WTC11 (cell line): ENCODE data around the gene PPP1R27. TPM values are rescaled to one million over a fixed set of nuclear protein-coding genes. Genes with fewer than 3 reads are reported as not detected.

Source experiments
- CBFB ChIP-seq: sonication (generic); formaldehyde crosslinking; IDR thresholded peaks from 2 replicates; pipeline ENCODE4 v1.8.1; 2022; ENCODE audit warnings: mild to moderate bottlenecking, low read depth, missing genetic modification reagents
- E2F1 ChIP-seq: sonication (generic); formaldehyde crosslinking; IDR thresholded peaks from 2 replicates; pipeline ENCODE4 v1.8.0; 2022; ENCODE audit warnings: mild to moderate bottlenecking, missing genetic modification reagents
- ETV6 ChIP-seq: sonication (generic); formaldehyde crosslinking; IDR thresholded peaks from 2 replicates; pipeline ENCODE4 v1.8.1; 2022; ENCODE audit warnings: mild to moderate bottlenecking, missing genetic modification reagents
- FOXP1 ChIP-seq: sonication (generic); formaldehyde crosslinking; IDR thresholded peaks from 2 replicates; pipeline ENCODE4 v1.8.0; 2022; ENCODE audit warnings: missing genetic modification reagents, mild to moderate bottlenecking, moderate library complexity, borderline replicate concordance
- GABPB1 ChIP-seq: sonication (generic); formaldehyde crosslinking; IDR thresholded peaks from 2 replicates; pipeline ENCODE4 v1.8.1; 2023; ENCODE audit warnings: mild to moderate bottlenecking, missing genetic modification reagents
- GTF2I ChIP-seq: fragments of 250-450 bp; sonication (Bioruptor Pico); conservative IDR thresholded peaks from 2 replicates; pipeline ENCODE4 v1.4.0; 2021; ENCODE audit warnings: mild to moderate bottlenecking
- IRF1 ChIP-seq: sonication (generic); formaldehyde crosslinking; IDR thresholded peaks from 2 replicates; pipeline ENCODE4 v1.8.0; 2023; ENCODE audit warnings: missing genetic modification reagents
- IRF2 ChIP-seq: sonication (generic); formaldehyde crosslinking; IDR thresholded peaks from 2 replicates; pipeline ENCODE4 v1.8.0; 2022; ENCODE audit warnings: low read depth, missing genetic modification reagents, borderline replicate concordance
- JUN ChIP-seq: sonication (generic); formaldehyde crosslinking; IDR thresholded peaks from 2 replicates; pipeline ENCODE4 v1.8.0; 2023; ENCODE audit warnings: mild to moderate bottlenecking, missing genetic modification reagents
- KAT7 ChIP-seq: sonication (generic); formaldehyde crosslinking; IDR thresholded peaks from 2 replicates; pipeline ENCODE4 v1.8.1; 2023; ENCODE audit warnings: missing genetic modification reagents, mild to moderate bottlenecking, borderline replicate concordance
- NFATC4 ChIP-seq: fragments of 250-450 bp; sonication (Bioruptor Pico); IDR thresholded peaks from 2 replicates; pipeline ENCODE4 v1.9.0; 2021; ENCODE audit warnings: mild to moderate bottlenecking
- NR1H2 ChIP-seq: sonication (generic); formaldehyde crosslinking; IDR thresholded peaks from 2 replicates; pipeline ENCODE4 v1.9.0; 2021; ENCODE audit warnings: mild to moderate bottlenecking, moderate library complexity, missing genetic modification reagents
- OVOL2 ChIP-seq: fragments of 250-450 bp; sonication (Bioruptor Pico); IDR thresholded peaks from 2 replicates; pipeline ENCODE4 v1.9.0; 2021; ENCODE audit warnings: mild to moderate bottlenecking, borderline replicate concordance
- PRRX2 ChIP-seq: fragments of 250-450 bp; sonication (Bioruptor Pico); IDR thresholded peaks from 2 replicates; pipeline ENCODE4 v1.8.0; 2021; ENCODE audit warnings: mild to moderate bottlenecking
- RORB ChIP-seq: fragments of 250-450 bp; sonication (Bioruptor Pico); IDR thresholded peaks from 2 replicates; pipeline ENCODE4 v1.9.0; 2021; ENCODE audit warnings: mild to moderate bottlenecking
- SOX15 ChIP-seq: fragments of 250-450 bp; sonication (Bioruptor Pico); IDR thresholded peaks from 2 replicates; pipeline ENCODE4 v1.9.0; 2021; ENCODE audit warnings: mild to moderate bottlenecking
- USF1 ChIP-seq: sonication (generic); formaldehyde crosslinking; IDR thresholded peaks from 2 replicates; pipeline ENCODE4 v1.8.0; 2022; ENCODE audit warnings: mild to moderate bottlenecking, missing genetic modification reagents
- ZNF121 ChIP-seq: sonication (generic); formaldehyde crosslinking; IDR thresholded peaks from 2 replicates; pipeline ENCODE4 v1.8.0; 2023; ENCODE audit warnings: missing genetic modification reagents
- ZNF138 ChIP-seq: sonication (generic); formaldehyde crosslinking; conservative IDR thresholded peaks from 2 replicates; pipeline ENCODE4 v1.8.1; 2022; ENCODE audit warnings: mild to moderate bottlenecking, moderate library complexity, missing genetic modification reagents
- ZNF219 ChIP-seq: sonication (generic); formaldehyde crosslinking; IDR thresholded peaks from 2 replicates; pipeline ENCODE4 v1.8.0; 2023; ENCODE audit warnings: missing genetic modification reagents, mild to moderate bottlenecking, borderline replicate concordance
- ZNF423 ChIP-seq: fragments of 250-450 bp; sonication (Bioruptor Pico); IDR thresholded peaks from 2 replicates; pipeline ENCODE4 v2.1.2; 2022; ENCODE audit warnings: mild to moderate bottlenecking, moderate library complexity
- ZSCAN18 ChIP-seq: fragments of 250-450 bp; sonication (Bioruptor Pico); IDR thresholded peaks from 2 replicates; pipeline ENCODE4 v2.1.2; 2022; ENCODE audit warnings: mild to moderate bottlenecking, moderate library complexity
- total RNA-seq: library from RNA; stranded (reverse); gene quantifications from 3 replicates; pipeline ENCODE4 v1.2.3, GENCODE V29; 2021
- TF ChIP-seq, protein P1 (sequence below): sonication (generic); formaldehyde crosslinking; IDR thresholded peaks from 2 replicates; pipeline ENCODE4 v1.8.0; 2022; ENCODE audit warnings: mild to moderate bottlenecking, missing genetic modification reagents
- TF ChIP-seq, protein P2 (sequence below): fragments of 250-450 bp; sonication (Bioruptor Pico); IDR thresholded peaks from 2 replicates; pipeline ENCODE4 v1.8.0; 2021; ENCODE audit warnings: mild to moderate bottlenecking
- TF ChIP-seq, protein P3 (sequence below): fragments of 200-600 bp; IDR thresholded peaks from 2 replicates; pipeline ENCODE4 v1.8.0; 2022; ENCODE audit warnings: antibody characterized with exemption
- TF ChIP-seq, protein P4 (sequence below): sonication (generic); formaldehyde crosslinking; IDR thresholded peaks from 2 replicates; pipeline ENCODE4 v1.8.1; 2023; ENCODE audit warnings: mild to moderate bottlenecking, missing genetic modification reagents

PPP1R27 gene
- total RNA-seq, 1 experiment from 2014 or later = not detected

DNA sequence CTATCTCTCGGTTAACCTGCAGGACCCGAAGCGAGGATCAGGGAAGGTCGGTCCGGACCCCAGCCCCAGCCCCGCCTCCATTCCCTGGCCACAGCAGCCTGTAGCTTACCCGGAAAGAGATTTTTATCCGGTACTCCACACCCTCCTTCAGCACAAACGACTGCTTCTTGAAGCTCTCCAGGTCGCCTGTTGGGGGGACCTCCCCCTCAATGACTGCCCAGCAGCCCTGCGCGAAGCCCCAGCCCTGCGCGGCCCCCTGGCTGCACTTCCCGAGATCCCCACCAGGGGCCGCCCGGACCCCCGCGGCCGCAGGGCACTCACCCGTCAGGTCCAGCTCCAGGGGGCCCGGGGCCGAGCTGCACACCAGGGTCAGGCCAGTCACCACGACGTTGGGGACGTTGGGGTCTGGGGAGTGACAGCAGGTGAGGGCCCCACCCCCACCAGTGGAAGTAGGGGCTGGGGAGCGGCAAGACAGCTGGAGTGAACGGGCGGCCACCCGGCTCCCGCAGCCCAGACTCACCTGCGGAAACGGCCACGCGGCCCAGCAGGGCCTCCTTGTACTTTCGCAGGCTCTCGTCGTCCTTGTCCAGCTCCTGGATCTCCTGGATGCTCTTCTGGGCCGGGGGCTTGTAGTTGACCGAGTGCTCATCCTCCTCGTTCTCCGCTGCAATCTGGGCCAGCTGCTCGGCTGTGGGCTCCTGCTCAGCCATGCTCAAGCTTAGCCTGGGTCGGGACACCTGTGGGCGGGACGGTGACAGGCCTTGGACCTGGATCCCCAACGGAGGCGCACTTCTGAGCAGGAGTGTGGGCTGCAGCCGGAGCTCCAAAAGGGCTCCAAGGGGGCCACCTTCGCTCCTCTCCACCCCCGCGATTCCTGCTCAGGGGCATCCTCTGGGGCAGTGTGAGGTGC lies 34.6 kb upstream of the PPP1R27 start (continued):
- TF ChIP-seq, protein P1, sequence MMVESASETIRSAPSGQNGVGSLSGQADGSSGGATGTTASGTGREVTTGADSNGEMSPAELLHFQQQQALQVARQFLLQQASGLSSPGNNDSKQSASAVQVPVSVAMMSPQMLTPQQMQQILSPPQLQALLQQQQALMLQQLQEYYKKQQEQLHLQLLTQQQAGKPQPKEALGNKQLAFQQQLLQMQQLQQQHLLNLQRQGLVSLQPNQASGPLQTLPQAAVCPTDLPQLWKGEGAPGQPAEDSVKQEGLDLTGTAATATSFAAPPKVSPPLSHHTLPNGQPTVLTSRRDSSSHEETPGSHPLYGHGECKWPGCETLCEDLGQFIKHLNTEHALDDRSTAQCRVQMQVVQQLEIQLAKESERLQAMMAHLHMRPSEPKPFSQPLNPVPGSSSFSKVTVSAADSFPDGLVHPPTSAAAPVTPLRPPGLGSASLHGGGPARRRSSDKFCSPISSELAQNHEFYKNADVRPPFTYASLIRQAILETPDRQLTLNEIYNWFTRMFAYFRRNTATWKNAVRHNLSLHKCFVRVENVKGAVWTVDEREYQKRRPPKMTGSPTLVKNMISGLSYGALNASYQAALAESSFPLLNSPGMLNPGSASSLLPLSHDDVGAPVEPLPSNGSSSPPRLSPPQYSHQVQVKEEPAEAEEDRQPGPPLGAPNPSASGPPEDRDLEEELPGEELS = no peak
- no peak for TF ChIP-seq SOX15
- no peak for TF ChIP-seq ZSCAN18 (CRISPR knock-in tag)
- TF ChIP-seq, protein P2, sequence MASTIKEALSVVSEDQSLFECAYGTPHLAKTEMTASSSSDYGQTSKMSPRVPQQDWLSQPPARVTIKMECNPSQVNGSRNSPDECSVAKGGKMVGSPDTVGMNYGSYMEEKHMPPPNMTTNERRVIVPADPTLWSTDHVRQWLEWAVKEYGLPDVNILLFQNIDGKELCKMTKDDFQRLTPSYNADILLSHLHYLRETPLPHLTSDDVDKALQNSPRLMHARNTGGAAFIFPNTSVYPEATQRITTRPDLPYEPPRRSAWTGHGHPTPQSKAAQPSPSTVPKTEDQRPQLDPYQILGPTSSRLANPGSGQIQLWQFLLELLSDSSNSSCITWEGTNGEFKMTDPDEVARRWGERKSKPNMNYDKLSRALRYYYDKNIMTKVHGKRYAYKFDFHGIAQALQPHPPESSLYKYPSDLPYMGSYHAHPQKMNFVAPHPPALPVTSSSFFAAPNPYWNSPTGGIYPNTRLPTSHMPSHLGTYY (CRISPR knock-in tag) = peak; percentile 69; the same call in 1 of the 2 replicates
- no peak for TF ChIP-seq ZNF219 (CRISPR knock-in tag)
- TF ChIP-seq PRRX2 = 0 out of 2 replicates have a peak, but pooled peaks have one; percentile 42
- TF ChIP-seq ZNF138 (CRISPR knock-in tag) = no peak
- no peak for TF ChIP-seq USF1
- no peak for TF ChIP-seq GABPB1 (CRISPR knock-in tag)
- TF ChIP-seq NR1H2 = no peak
- TF ChIP-seq, protein P3, sequence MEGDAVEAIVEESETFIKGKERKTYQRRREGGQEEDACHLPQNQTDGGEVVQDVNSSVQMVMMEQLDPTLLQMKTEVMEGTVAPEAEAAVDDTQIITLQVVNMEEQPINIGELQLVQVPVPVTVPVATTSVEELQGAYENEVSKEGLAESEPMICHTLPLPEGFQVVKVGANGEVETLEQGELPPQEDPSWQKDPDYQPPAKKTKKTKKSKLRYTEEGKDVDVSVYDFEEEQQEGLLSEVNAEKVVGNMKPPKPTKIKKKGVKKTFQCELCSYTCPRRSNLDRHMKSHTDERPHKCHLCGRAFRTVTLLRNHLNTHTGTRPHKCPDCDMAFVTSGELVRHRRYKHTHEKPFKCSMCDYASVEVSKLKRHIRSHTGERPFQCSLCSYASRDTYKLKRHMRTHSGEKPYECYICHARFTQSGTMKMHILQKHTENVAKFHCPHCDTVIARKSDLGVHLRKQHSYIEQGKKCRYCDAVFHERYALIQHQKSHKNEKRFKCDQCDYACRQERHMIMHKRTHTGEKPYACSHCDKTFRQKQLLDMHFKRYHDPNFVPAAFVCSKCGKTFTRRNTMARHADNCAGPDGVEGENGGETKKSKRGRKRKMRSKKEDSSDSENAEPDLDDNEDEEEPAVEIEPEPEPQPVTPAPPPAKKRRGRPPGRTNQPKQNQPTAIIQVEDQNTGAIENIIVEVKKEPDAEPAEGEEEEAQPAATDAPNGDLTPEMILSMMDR = peak; percentile 99
- TF ChIP-seq IRF2 = no peak
- TF ChIP-seq CBFB = 0 out of 2 replicates have a peak, but pooled peaks have one; percentile 25
- peak; percentile 89 for TF ChIP-seq ZNF423 (CRISPR knock-in tag)
- peak; percentile 82; the same call in 1 of the 2 replicates for TF ChIP-seq KAT7 (CRISPR knock-in tag)
- TF ChIP-seq, protein P4, sequence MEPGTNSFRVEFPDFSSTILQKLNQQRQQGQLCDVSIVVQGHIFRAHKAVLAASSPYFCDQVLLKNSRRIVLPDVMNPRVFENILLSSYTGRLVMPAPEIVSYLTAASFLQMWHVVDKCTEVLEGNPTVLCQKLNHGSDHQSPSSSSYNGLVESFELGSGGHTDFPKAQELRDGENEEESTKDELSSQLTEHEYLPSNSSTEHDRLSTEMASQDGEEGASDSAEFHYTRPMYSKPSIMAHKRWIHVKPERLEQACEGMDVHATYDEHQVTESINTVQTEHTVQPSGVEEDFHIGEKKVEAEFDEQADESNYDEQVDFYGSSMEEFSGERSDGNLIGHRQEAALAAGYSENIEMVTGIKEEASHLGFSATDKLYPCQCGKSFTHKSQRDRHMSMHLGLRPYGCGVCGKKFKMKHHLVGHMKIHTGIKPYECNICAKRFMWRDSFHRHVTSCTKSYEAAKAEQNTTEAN (CRISPR knock-in tag) = no peak
- 0 out of 2 replicates have a peak, but pooled peaks have one; percentile 2 for TF ChIP-seq ZNF121 (CRISPR knock-in tag)
- 0 out of 2 replicates have a peak, but pooled peaks have one; percentile 33 for TF ChIP-seq E2F1 (CRISPR knock-in tag)
- TF ChIP-seq JUN = no peak
- peak; percentile 43; the same call in 1 of the 2 replicates for TF ChIP-seq FOXP1 (CRISPR knock-in tag)
- TF ChIP-seq ETV6 (CRISPR knock-in tag) = no peak; the same call in 1 of the 2 replicates
- no peak for TF ChIP-seq GTF2I (CRISPR knock-in tag)
- TF ChIP-seq RORB = no peak
- TF ChIP-seq OVOL2 (CRISPR knock-in tag) = no peak
- 0 out of 2 replicates have a peak, but pooled peaks have one; percentile 44 for TF ChIP-seq IRF1 (CRISPR knock-in tag)
- peak; percentile 53; the same call in 1 of the 2 replicates for TF ChIP-seq NFATC4 (CRISPR knock-in tag)
